ENCODE data around the gene DNAH3.

DNA sequence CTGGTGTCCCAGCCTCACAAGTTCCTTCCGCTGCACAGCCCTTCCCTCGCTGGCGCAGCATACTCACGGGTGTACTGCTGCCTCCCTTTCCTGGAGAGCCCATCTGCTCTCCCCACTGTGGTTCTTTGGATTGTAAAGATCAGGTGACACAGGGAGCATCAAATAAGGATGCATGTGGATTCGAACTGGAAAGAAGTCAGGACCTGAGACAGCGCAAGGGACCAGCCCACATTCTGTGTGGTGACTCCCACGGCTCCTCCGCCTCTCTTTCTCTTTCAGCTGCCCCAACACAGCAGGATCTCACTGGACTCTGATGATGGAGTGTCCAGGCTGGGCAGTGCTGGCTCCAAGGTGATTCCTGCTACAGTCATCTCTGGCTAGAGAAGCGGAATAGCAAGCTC lies 15.9 kb upstream of the DNAH3 start:
- TF ChIP-seq POLR2A (IDR thresholded peaks at IDR 0.05), result no peak
- no peak for TF ChIP-seq CTCF (IDR thresholded peaks at IDR 0.05)

All from testis (tissue), 2 donors.